HT-29 (cell line): Measurements from ENCODE around the gene UTP20. TPM values are rescaled to one million over a fixed set of nuclear protein-coding genes. Genes with fewer than 3 reads are reported as not detected.

Source experiments
- DNase-seq: peaks from one replicate; pipeline ENCODE4 v3.0.0-alpha.2; 2015; ENCODE audit warnings: low spot score
- total RNA-seq: library from RNA; depleted of rRNA; stranded (reverse); fragments of >200 nt; shearing (Covaris generic); gene quantifications from 2 replicates; pipeline ENCODE4 v1.2.3, GENCODE V29; 2014; rRNA removed

UTP20 gene
- total RNA-seq: 8.0 and 8.2 TPM in 2 replicates

DNA sequence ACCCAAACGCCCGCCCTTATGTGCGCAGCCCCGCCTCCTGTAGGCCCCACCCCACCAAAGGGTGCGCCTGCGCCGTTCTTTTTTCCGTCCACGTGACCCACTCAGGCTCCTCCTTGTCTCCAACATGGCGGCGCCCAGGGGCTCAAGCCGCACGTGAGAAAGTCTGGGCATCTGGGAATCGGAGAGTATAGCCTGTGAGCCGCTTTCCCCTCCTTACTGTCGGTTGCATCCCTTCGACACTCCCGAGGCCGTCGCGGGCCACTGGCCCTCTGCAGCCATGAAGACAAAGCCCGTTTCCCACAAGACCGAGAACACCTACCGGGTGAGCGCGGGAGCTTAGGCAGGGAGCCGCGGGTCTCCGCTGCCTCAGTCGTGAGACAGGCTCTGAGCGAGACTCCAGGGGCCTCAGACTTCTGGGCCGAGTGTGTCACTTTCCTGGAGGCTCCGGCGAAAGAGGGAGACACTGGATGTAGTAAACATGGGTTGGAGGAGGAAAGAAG is at the start of gene UTP20:
Gene UTP20, plus strand, starts transcription at position 100 of the 500 bp plus-strand sequence. Its CDS starts 178 bp downstream, at position 278.
- DNase-seq: peak; percentile 90

DNA sequence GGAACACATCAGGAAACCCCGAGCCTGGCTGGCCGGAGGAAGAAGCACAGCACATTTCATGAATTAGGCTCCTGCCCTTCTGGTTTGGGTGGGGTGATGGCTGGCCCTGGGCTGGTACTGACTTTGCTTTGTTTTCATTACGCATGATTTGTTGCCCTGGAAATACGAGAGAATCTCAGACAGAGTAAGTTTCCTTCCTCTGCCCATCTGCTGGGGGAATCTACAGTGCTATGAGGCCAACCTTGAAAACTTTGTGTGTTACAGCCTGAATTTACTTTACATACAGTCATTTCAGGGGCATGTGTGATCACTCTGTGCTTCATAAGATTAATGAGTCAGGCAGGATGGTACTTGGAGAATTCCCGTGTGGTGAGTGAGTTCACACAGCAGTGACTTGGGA is 49.4 kb upstream of the UTP20 start:
- DNase-seq: no peak

DNA sequence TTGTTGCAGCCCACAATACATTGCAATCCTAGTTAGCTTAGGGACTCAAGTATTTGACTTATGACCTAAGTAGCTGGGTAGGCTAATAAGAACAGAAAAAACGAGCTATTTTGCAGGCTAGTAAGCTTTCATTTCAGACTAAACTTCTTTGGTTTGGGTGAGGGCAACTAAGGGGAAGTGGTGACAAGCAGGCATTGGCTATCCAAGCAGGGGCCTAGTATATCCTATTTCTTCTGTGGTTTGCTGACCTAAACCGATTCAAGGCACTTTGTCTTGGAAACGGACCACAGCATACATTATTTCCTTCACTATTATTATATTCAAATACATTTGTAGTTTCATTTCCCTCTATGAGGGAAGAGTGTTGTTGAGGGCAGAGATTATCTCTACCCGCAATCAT is 48.3 kb upstream of the UTP20 start:
- DNase-seq: no peak

DNA sequence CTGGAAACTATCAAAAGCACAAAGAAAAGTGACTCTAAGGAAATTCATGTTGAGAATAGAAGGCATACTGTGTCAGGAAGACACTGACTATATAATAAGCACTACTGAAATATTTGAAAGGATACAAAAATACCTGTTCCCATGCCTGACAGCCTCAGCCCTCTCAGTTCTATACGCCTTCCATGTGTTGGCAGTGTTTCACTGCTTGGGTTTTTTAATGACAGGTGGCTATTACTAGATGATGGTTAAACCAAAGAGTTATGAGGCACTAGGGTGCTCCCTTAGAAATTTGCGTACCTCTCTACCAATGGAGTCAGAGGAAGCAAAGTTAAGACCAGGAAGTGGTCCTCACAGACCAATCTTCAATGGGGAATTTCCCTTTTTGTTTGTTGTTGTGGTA is 44.2 kb upstream of the UTP20 start:
- DNase-seq: no peak

DNA sequence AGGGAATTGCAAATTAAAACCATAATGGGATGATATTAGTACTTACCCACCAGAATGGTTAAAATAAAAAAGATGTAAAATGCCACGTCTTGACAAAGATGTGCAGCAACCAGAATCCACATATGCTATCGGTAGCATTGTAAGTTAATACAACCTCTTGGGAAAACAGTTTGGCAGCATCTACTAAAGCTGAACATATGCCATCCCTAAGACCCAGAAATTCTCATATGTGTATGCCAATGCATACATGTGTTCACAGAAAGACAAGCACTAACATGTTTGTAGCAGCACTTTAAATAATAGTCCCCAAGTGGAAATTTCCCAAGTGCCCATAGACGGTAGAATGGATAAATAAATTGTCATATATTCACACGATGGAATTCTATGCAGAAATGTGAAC is 41.6 kb upstream of the UTP20 start:
- no peak for DNase-seq

DNA sequence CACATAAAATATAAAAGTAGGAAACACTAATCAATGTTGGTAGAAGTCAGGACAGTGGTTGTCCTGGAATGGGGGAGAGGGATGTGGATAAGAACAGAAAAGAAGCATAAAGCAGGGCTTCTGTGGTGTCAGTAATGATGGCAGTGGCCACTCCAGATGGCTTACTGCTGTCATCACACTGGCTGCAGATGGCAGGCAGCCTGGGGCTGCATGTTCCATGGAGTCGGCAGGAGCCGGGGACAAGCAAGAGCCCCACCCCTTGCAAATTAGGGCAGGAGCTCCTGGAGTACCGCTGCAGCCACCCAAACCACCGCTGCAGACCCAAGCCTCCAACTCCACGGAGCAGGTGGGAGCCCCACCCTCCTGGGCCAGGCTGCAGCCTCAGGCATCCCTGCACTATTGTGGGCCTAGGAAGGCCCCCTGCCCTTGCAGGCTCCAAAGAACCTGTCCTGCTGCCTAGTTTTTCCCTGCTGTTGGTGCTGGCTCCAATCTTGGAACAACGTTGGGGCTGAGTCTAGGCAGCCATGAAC is 41.0 kb upstream of the UTP20 start:
- no peak for DNase-seq

DNA sequence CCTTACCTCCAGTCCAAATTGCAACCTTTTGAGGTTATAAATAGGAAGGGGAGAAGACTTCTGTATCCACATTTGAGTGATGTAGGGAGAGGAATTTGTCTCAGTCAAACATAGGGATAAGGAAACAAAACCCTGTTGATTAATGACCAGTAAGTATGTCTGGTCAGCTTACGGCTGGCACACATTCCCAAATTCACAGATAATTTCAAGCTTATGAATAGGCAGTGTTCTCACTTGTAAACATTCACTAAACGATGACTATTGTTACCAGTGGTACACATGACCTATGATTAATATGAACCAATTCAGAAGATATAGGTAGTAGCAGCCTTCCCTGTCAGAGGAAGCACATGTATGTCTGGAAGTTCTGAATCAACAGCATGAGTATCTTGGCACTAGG is 36.8 kb upstream of the UTP20 start:
- no peak for DNase-seq

DNA sequence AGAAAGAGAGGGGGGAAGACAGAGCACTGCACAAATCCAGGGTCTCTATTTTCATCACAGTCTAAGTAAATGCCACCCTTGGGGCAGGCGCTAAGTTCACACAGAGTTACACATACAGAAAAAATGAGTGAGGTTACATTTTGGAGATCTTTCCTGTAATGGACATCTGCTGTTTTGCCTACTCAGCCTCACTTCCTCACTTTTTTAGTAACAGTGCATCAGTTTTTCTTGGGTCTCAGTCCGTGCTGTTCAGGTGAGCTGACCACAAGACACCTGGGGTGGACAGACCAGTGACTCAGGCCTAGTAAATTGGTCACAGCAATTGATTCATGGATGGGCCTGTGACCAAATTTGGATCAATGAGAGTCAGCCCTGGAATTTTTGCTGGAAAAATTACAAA is 36.3 kb upstream of the UTP20 start:
- DNase-seq: no peak

DNA sequence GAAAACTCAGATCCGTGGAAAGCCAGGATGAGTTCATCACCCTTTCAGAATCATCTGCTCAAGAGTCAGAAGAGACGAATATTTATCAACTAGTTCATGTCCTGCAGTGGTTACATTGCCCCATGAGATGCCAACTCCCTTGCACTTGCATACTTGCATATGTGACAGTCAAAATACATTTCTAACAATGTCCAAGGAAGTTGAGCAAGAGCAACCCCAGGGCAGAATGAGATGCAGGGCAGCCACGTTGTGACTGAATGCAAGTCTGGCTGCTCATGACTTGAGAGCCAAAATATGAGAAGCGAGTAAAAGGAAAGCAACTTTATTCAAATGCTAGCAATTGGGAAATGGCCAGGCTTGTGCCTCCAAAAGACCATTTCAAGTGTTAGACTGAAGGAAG is 23.6 kb upstream of the UTP20 start:
- no peak for DNase-seq

DNA sequence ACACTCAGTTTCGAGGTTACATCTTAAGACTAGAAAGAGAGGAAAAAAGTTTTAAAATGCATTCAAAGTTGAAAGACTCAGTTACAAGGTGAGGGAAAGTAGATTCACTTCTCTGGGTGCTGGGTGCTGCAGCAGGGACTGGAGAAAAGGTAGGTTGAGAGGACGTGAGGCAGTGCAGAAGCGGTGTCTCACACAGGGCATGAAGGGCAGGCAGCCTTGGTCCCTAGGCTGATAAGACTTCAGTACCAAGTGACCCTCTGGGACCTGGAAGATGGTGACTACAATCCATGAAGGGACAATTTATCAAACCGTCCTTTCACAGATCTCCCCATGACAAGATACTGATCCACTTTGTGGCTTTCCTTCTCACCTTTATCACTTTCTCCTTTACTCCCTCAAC is 22.5 kb upstream of the UTP20 start:
- DNase-seq: no peak

DNA sequence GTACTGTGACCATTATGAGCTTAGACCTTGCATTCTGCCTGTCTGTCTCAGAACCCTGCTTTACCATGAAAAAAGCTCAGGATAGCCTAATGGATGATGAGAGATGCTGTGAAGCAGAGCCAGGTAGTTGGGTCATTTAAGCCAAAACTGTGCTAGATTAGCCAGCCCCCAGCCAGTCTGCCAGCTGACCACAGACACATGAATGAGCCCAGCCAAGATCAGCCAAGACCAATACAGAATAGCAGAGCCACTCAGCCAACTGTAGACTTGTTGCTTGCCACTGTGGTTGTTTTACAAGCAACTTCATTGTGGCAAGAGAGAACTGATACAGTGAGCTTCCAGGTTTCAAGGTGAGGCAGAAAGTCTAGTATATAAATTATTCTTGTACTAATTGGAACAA is 12.8 kb upstream of the UTP20 start:
- no peak for DNase-seq

DNA sequence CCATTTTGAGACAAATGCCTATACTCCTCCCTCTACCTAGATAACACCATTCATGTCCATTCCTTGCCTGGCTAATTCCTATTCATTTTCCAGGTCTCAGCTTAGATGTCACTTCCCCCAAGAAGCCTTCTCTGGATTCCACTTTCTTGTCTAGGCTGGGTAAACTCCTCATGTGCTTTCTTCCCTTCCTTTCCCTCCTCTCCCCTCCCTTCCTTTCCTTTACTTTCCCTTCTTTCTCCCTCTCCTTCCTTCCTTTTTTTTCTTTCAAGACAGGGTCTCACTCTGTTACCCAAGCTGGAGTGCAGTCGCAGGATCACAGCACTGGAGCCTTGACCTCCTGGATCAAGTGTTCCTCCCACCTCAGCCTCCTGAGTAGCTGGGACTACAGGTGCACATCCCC is 3.5 kb upstream of the UTP20 start:
- no peak for DNase-seq

DNA sequence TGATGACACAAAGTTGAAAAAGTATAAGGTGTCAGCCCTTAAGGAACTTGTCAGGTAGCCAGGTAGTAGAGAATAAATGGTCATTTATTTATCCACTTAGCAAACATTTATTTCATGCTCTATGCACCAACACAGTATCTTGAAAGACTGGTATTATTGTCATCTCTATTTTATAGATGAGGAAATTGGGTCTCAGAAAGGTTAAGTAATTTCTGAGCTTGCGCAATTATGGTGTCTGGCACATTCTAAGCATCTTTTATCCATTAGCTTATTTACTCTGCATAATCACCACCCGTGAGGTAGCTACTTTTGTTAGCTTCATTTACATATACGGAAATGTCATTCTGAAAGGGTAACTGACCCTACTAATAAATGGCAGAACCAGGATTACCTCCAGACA is 2.5 kb upstream of the UTP20 start:
- no peak for DNase-seq

DNA sequence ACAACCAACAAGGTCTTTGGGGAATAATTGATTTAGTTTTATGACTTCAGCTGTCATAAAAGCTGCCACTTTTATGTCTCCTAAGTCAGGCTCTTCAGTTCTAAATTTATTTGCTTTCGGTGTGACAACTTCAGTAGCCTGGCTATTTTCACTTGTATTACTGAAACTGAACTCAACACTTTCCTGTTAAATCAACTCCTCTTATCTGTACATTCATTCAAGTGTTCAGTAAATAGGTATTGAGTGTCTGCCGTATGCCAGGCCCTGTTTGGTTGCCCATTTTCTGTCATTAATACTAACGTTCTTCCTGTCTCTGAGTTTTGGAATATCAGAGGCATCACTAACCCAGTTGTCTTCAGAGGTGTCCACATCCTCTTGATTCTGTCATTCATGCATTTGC is 7.5 kb downstream of the UTP20 start:
- DNase-seq: no peak

DNA sequence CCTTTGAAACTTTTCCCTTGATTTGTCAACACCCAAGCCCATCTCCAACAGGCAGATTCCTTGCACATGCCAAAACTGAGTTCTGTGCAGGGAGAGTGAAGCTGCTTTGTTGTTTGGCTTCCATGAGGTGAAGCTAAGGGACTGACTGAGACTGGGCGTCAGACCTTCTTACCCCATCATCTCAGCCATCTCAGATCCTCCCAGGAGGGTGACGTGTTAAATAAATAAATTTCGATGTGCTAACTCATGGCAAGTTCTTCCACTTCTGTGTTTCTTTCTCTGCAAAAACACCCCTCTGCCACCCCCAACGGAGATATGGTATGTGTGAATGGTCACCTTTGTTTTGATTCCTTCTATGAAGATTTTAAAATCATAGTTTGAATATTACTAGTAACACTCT is 17.8 kb downstream of the UTP20 start:
- no peak for DNase-seq

DNA sequence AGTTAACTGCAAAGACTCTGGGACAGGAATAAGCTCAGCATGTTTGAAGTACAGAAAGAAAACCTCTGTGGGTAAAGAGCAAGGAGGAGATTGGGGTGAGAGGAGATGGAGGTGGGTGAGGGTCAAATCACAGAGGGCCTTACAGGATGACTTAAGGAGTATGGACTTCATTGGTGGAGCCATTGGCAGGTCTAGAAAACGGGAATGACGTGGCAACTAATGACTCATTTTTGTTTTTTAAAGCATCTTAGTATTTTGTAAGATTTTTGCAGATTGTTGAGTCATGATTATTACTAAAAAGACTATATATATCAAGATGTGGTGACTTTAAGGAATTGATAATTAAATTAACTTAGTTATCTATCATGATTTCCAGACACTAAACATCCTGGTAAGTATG is 18.5 kb downstream of the UTP20 start:
- no peak for DNase-seq

DNA sequence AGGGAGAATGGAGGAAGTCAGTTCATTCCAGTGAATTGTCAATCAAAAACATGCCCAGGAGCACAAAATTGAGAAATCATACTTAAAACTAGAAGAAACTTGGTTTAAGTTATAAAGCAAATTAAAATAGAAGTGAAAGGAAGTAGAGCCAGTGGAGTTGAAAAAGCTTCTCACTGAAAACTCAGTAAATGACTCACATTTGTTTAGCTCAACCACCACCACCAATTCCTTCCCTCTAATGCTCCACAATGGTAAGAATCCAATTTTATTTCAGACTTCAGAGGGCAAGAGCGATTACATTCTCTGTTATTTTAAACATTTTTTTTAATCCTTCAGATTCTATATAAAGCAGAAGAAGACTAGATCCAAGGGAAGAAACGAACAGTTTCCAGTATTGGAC is 19.4 kb downstream of the UTP20 start:
- DNase-seq: no peak

DNA sequence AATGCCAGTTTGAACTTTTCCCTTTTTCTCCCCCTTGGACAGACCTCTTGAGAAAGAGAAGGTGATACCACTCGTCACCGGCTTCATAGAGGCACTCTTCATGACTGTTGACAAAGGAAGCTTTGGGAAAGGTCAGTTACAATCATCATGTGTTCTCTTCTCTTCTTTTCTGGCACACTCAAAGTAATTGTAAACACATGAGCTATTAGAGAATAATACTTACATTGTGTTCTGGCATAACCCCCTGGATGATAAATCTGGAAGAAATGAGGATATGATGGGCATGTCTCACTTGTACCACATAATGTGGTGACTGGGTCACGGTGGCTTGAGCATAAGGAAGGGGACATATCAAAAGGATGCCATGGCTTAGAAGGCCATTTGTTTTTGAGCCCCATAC is 20.0 kb downstream of the UTP20 start:
- DNase-seq: no peak

DNA sequence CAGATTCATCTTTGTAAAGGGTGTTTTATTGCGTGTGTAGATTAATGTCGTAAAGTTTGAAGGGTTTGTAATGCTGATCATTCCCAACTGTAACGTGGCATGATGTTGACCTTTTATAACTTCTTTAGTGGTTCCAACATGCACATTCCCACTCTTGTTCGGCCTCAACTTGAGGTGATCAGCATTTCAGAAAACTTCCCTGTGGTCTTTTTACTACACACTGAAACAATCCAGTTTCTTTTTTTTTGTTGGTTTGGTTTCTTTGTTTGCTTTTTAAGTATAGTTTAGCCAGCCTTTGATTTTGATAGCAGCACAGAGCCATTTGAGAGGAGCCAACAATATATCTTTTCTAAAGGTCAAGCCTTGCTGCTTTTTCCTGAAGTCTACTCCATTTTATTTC is 22.8 kb downstream of the UTP20 start:
- DNase-seq: no peak

DNA sequence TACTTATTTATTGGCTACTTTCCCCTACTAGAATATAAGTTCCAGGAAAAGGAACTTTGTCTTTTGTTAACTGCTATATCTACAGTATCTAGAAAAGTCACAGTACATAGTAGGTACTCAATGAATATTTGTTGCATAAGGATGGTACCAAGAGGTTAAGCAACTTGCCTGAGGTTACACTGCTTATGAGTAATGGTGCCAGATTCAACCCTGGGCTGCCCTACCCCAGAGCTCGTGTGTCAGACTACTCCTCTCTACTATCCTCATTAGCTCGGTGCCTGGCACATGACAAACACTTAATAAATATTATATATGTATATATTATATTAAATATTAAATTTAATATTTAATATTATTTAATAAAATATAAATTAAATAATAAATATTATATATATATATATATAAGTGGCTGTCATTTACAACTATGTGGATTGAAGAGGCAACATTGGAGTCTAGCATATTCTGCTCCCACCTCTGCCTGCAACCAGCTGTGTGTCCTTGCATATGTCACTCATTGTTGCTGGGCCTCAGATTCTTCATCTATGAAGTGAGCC is 25.4 kb downstream of the UTP20 start:
- DNase-seq: no peak

DNA sequence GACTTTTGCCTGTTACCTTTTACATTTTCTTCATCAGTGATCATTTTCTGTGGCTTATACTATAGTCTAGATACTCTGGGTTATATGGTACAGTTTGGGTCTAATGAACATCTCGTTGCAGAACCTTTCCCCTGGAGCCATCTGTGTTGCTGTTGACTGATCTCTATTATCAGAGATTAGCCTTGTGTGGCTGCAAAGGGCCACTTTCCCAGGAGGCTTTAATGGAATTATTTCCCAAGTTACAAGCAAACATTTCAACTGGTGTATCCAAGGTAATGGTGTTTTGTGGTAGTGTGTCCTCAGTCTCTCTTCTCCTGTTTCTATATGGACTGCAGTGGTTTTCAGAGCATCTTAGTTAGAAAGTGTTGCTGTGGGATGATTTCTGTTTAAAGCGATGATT is 25.9 kb downstream of the UTP20 start:
- DNase-seq: no peak

DNA sequence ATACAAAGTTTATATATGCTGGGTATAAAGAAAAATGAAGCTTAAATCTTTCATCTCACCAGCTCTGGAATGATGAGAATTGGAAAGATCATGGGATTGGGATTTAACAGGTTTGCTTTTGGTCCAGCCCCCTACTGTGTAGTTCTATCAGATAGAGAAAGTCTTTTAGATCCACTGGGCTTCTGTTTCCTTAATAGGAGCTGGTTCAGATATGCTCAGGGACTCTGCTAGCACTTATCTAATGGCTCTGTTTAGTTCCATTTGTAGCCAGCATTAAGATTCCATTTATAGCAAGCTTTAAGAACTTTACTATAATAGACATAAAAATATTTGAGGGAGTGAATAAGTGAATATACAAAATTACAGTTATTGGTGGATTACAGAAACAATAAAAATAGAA is 42.6 kb downstream of the UTP20 start:
- no peak for DNase-seq

DNA sequence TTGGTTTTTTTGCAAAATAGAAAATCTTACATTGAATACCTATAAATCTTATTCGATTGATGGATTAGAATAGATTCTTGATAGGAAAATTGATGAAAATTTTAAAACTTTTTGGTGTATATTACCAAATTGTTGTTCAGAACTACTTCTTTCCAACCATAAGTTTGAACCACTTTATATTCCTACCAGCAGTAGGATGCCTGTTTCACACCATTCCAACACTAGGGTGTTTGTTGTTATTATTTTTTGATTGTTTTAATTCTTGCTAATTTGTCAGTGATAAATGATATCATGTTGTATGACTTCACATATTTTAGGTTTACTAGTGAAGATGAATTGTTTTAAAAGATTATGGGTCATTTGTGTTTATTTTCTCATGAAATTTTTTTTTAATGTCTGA is 43.4 kb downstream of the UTP20 start:
- DNase-seq: no peak

DNA sequence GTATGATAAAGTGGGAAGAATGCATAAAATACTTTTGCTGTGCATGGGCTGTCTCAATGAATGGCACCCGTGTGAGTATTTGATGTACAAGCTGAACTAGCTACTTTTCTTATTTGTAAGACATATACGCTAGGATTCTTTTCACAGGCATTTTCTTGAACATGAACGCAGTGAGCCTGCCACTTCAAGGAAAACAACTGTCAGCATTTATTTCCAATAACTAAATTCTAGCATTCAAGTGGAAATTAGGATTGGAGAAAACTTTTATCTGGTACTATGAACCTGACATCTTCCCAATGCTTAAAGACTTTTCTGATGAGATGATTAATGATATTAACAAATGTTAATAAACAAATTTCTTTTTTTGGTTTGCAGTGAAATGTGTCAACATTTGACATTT is 45.7 kb downstream of the UTP20 start:
- no peak for DNase-seq
